Hematopoietic multipotent progenitor cell (in vitro differentiated cells): ENCODE data around the gene SGK1. TPM values are rescaled to one million over a fixed set of nuclear protein-coding genes. Genes with fewer than 3 reads are reported as not detected.
A peak's percentile ranks its signal among the peaks of the same experiment; 100 is the strongest.
"Not testable (repeated sequence)": the region's sequence is repeated elsewhere in the genome, so short reads cannot be mapped to it uniquely, and the experiment has no call there.

ENCODE experiments used
- DNase-seq, 3 donors: peaks; one replicate each; pipeline ENCODE4 v3.0.0-alpha.2; 2011 to 2015; ENCODE audit warnings: low read depth in 2 of 3, low spot score in 2 of 3
- total RNA-seq: library from RNA; depleted of rRNA; stranded (reverse); fragments of >200 nt; gene quantifications from one replicate; pipeline ENCODE4 v1.2.3, GENCODE V29; 2012

Gene SGK1
- total RNA-seq, 1 donor = 7.3 TPM

GRCh38 chr6:134307870-134308269 lies 10.0 kb downstream of the SGK1 start:
- no peak for DNase-seq

GRCh38 chr6:134307075-134307474 lies 10.8 kb downstream of the SGK1 start:
- no peak for DNase-seq

GRCh38 chr6:134304381-134304780 lies 13.5 kb downstream of the SGK1 start:
- DNase-seq = not testable (repeated sequence)

- no peak for DNase-seq
These were observed 14.0 kb downstream of the SGK1 start for GRCh38 chr6:134303891-134304290.

GRCh38 chr6:134299236-134299635 lies 18.7 kb downstream of the SGK1 start:
- no peak for DNase-seq

GRCh38 chr6:134296762-134297161 lies 21.1 kb downstream of the SGK1 start:
- DNase-seq = no peak

- DNase-seq = peak in 2 of 3 donors; percentile 72 to 86
These were observed 21.9 kb downstream of the SGK1 start for GRCh38 chr6:134295953-134296553.

- no peak for DNase-seq
These were observed 24.2 kb downstream of the SGK1 start for GRCh38 chr6:134293659-134294161.

GRCh38 chr6:134291156-134291555 lies 26.8 kb downstream of the SGK1 start:
- no peak for DNase-seq

GRCh38 chr6:134289204-134289575 lies 28.7 kb downstream of the SGK1 start:
- no peak for DNase-seq

GRCh38 chr6:134288538-134289203 lies 29.2 kb downstream of the SGK1 start:
- peak in 2 of 3 donors; percentile 60 to 84 for DNase-seq

- no peak for DNase-seq
These were observed 29.9 kb downstream of the SGK1 start for GRCh38 chr6:134287859-134288537.

- DNase-seq = no peak
These were observed 35.1 kb downstream of the SGK1 start for GRCh38 chr6:134282816-134283215.

- DNase-seq = no peak
These were observed 36.5 kb downstream of the SGK1 start for GRCh38 chr6:134281388-134281787.

- DNase-seq = no peak
These were observed 39.9 kb downstream of the SGK1 start for GRCh38 chr6:134278000-134278399.

- peak in 1 of 3 donors; percentile 43 for DNase-seq
These were observed 41.0 kb downstream of the SGK1 start for GRCh38 chr6:134276891-134277377.

- DNase-seq = no peak
These were observed 45.5 kb downstream of the SGK1 start for GRCh38 chr6:134272374-134272773.

- DNase-seq = no peak
These were observed 50.0 kb downstream of the SGK1 start for GRCh38 chr6:134267917-134268361.

GRCh38 chr6:134266776-134267175 lies 51.1 kb downstream of the SGK1 start:
- no peak for DNase-seq

- DNase-seq = no peak
These were observed 56.1 kb downstream of the SGK1 start for GRCh38 chr6:134261766-134262165.

GRCh38 chr6:134258849-134259306 lies 59.0 kb downstream of the SGK1 start:
- no peak for DNase-seq
